MG63 (cell line): ENCODE measurements around the gene STK11. TPM values are rescaled to one million over a fixed set of nuclear protein-coding genes. Genes with fewer than 3 reads are reported as not detected.

Source experiments
- DNase-seq: peaks from one replicate; pipeline ENCODE4 v3.0.0-alpha.2; 2020
- H3K27me3 ChIP-seq: fragments of 250-450 bp; sonication (Bioruptor Pico); 2 replicates; pipeline ENCODE4 v1.5.1; 2020; ENCODE audit warnings: mild to moderate bottlenecking, moderate library complexity
- H3K36me3 ChIP-seq: fragments of 250-450 bp; sonication (Bioruptor Pico); 2 replicates; pipeline ENCODE4 v1.5.1; 2020; ENCODE audit warnings: mild to moderate bottlenecking, moderate library complexity
- H3K4me3 ChIP-seq: fragments of 250-450 bp; sonication (Bioruptor Pico); 2 replicates; pipeline ENCODE4 v1.5.1; 2020; ENCODE audit warnings: mild to moderate bottlenecking, moderate library complexity
- H3K9me3 ChIP-seq: fragments of 250-450 bp; sonication (Bioruptor Pico); 2 replicates; pipeline ENCODE4 v1.5.1; 2020; ENCODE audit warnings: mild to moderate bottlenecking, moderate library complexity
- total RNA-seq: library from RNA; depleted of rRNA; stranded (reverse); fragments of >200 nt; shearing (Covaris generic); gene quantifications from 2 replicates; pipeline ENCODE4 v1.2.3, GENCODE V29; 2014; ENCODE audit warnings: low replicate concordance; rRNA removed

Gene STK11
- total RNA-seq = 43.2 and 51.5 TPM in 2 replicates

GRCh38 chr19:1205114-1206099 is at the start of gene STK11:
Gene STK11, plus strand, starts transcription at chr19:1205778. Its CDS starts 1,136 bp downstream, at chr19:1206914.
- peak; percentile 97 for DNase-seq
- peaks cover 2% of the 10 kb centered on the region; the same call in 1 of the 2 replicates for H3K36me3 ChIP-seq
- no peaks in the 10 kb centered on the region for H3K27me3 ChIP-seq
- H3K4me3 ChIP-seq = peak within 1 kb of the TSS; percentile 57
- H3K9me3 ChIP-seq = no peaks in the 10 kb centered on the region

GRCh38 chr19:1156305-1156801 is 49.2 kb upstream of the STK11 start:
- Histone ChIP-seq H3K36me3 (peaks cover 25% of the 10 kb centered on the region), H3K4me3 (no peak overlapping the region), H3K27me3 (no peaks in the 10 kb centered on the region), H3K9me3 (no peaks in the 10 kb centered on the region)
- DNase-seq = no peak

- no peak for DNase-seq
- no peak overlapping the region for H3K4me3 ChIP-seq
- H3K27me3 ChIP-seq = no peaks in the 10 kb centered on the region
- H3K36me3 ChIP-seq = peaks cover 18% of the 10 kb centered on the region
- no peaks in the 10 kb centered on the region for H3K9me3 ChIP-seq
These were observed 48.6 kb upstream of the STK11 start for GRCh38 chr19:1156830-1157615.

- H3K4me3 ChIP-seq = no peak overlapping the region
- DNase-seq = no peak
- H3K27me3 ChIP-seq = no peaks in the 10 kb centered on the region
- H3K9me3 ChIP-seq = no peaks in the 10 kb centered on the region
- H3K36me3 ChIP-seq = peaks cover 13% of the 10 kb centered on the region
These were observed 47.4 kb upstream of the STK11 start for GRCh38 chr19:1157931-1158884.

- Histone ChIP-seq H3K27me3 (no peaks in the 10 kb centered on the region), H3K36me3 (peaks cover 6% of the 10 kb centered on the region), H3K9me3 (no peaks in the 10 kb centered on the region), H3K4me3 (no peak overlapping the region)
- DNase-seq = no peak
These were observed 46.6 kb upstream of the STK11 start for GRCh38 chr19:1158885-1159448.

- Histone ChIP-seq H3K27me3 (no peaks in the 10 kb centered on the region), H3K36me3 (no peaks in the 10 kb centered on the region; the same call in 1 of the 2 replicates), H3K4me3 (no peak overlapping the region), H3K9me3 (no peaks in the 10 kb centered on the region)
- DNase-seq = no peak
These were observed 45.5 kb upstream of the STK11 start for GRCh38 chr19:1159864-1160595.

GRCh38 chr19:1161716-1162115 is 43.9 kb upstream of the STK11 start:
- H3K4me3 ChIP-seq = no peak overlapping the region
- no peak for DNase-seq
- no peaks in the 10 kb centered on the region for H3K9me3 ChIP-seq
- peaks cover 2% of the 10 kb centered on the region for H3K36me3 ChIP-seq
- H3K27me3 ChIP-seq = no peaks in the 10 kb centered on the region

- DNase-seq = no peak
- Histone ChIP-seq H3K9me3 (no peaks in the 10 kb centered on the region), H3K4me3 (no peak overlapping the region), H3K27me3 (no peaks in the 10 kb centered on the region), H3K36me3 (peaks cover 9% of the 10 kb centered on the region)
These were observed 42.9 kb upstream of the STK11 start for GRCh38 chr19:1162404-1163282.

- Histone ChIP-seq H3K4me3 (no peak overlapping the region), H3K36me3 (peaks cover 14% of the 10 kb centered on the region)
- DNase-seq = no peak
These were observed 42.2 kb upstream of the STK11 start for GRCh38 chr19:1163283-1163933.

GRCh38 chr19:1163934-1164683 is 41.5 kb upstream of the STK11 start:
- no peak for DNase-seq
- Histone ChIP-seq H3K9me3 (no peaks in the 10 kb centered on the region), H3K36me3 (peaks cover 18% of the 10 kb centered on the region), H3K27me3 (no peaks in the 10 kb centered on the region), H3K4me3 (no peak overlapping the region)

More at GRCh38 chr19:1163283-1163933, 42.2 kb upstream of the STK11 start:
- no peaks in the 10 kb centered on the region for H3K9me3 ChIP-seq
- no peaks in the 10 kb centered on the region for H3K27me3 ChIP-seq

GRCh38 chr19:1164684-1165531 is 40.7 kb upstream of the STK11 start:
- peaks cover 18% of the 10 kb centered on the region for H3K36me3 ChIP-seq
- H3K9me3 ChIP-seq = no peaks in the 10 kb centered on the region
- no peak overlapping the region for H3K4me3 ChIP-seq
- no peaks in the 10 kb centered on the region for H3K27me3 ChIP-seq
- DNase-seq = peak; percentile 38

GRCh38 chr19:1166872-1167573 is 38.6 kb upstream of the STK11 start:
- Histone ChIP-seq H3K4me3 (no peak overlapping the region), H3K9me3 (no peaks in the 10 kb centered on the region), H3K36me3 (peaks cover 27% of the 10 kb centered on the region), H3K27me3 (no peaks in the 10 kb centered on the region)
- DNase-seq = no peak
